ENCODE results near the gene MSH2.

Gene MSH2

GRCh38 chr2:47388888-47389287 is 14.1 kb upstream of the MSH2 start:
- in situ Hi-C loops (cut with MboI; ENCODE audit: low pct_unique_long_range_greater_than_20kb, low sequenced_read_pairs, unreplicated experiment): loop anchor here (5.0 kb wide), 1 partner anchor 52 kb away; no protein-coding TSS in a partner anchor
- no peak for DNase-seq (ENCODE audit: low spot score)
- TF ChIP-seq CTCF (IDR thresholded peaks at IDR 0.05; ENCODE audit: extremely low read depth, insufficient read depth, missing control alignments): no peak

- no peak for DNase-seq (ENCODE audit: low spot score)
- in situ Hi-C loops (cut with MboI; ENCODE audit: low pct_unique_long_range_greater_than_20kb, low sequenced_read_pairs, unreplicated experiment): loop anchor here (5.0 kb wide), 1 partner anchor 52 kb away; no protein-coding TSS in a partner anchor
Measured at GRCh38 chr2:47389692-47390091, 13.3 kb upstream of the MSH2 start.

GRCh38 chr2:47401789-47402554 is 984 bp upstream of the MSH2 start:
- DNase-seq (ENCODE audit: low spot score): no peak
- in situ Hi-C loops (cut with MboI; ENCODE audit: low pct_unique_long_range_greater_than_20kb, low sequenced_read_pairs, unreplicated experiment): no loop called here
- no peak for TF ChIP-seq CTCF (IDR thresholded peaks at IDR 0.05; ENCODE audit: extremely low read depth, insufficient read depth, missing control alignments)

More at GRCh38 chr2:47389692-47390091, 13.3 kb upstream of the MSH2 start:
- TF ChIP-seq CTCF (IDR thresholded peaks at IDR 0.05; ENCODE audit: extremely low read depth, insufficient read depth, missing control alignments): no peak

- in situ Hi-C loops (cut with MboI; ENCODE audit: low pct_unique_long_range_greater_than_20kb, low sequenced_read_pairs, unreplicated experiment): no loop called here
- no peak for DNase-seq (ENCODE audit: low spot score)
- TF ChIP-seq CTCF (IDR thresholded peaks at IDR 0.05; ENCODE audit: extremely low read depth, insufficient read depth, missing control alignments): no peak
Measured at GRCh38 chr2:47402555-47402804, 476 bp upstream of the MSH2 start.

- in situ Hi-C loops (cut with MboI; ENCODE audit: low pct_unique_long_range_greater_than_20kb, low sequenced_read_pairs, unreplicated experiment): no loop called here
- DNase-seq (ENCODE audit: low spot score): no peak
- TF ChIP-seq CTCF (IDR thresholded peaks at IDR 0.05; ENCODE audit: extremely low read depth, insufficient read depth, missing control alignments): no peak
Measured at GRCh38 chr2:47403609-47404193, 745 bp downstream of the MSH2 start.

GRCh38 chr2:47404356-47404755 is 1.4 kb downstream of the MSH2 start:
- DNase-seq (ENCODE audit: low spot score): no peak
- TF ChIP-seq CTCF (IDR thresholded peaks at IDR 0.05; ENCODE audit: extremely low read depth, insufficient read depth, missing control alignments): no peak
- in situ Hi-C loops (cut with MboI; ENCODE audit: low pct_unique_long_range_greater_than_20kb, low sequenced_read_pairs, unreplicated experiment): no loop called here
